Measurements from ENCODE around the gene GRIK4. TPM values are rescaled to one million over a fixed set of nuclear protein-coding genes. Genes with fewer than 3 reads are reported as not detected.

Gene GRIK4
- total and polyA plus RNA-seq, 2 donors from 2014 or later: 0.25 TPM; not detected in 1

DNA sequence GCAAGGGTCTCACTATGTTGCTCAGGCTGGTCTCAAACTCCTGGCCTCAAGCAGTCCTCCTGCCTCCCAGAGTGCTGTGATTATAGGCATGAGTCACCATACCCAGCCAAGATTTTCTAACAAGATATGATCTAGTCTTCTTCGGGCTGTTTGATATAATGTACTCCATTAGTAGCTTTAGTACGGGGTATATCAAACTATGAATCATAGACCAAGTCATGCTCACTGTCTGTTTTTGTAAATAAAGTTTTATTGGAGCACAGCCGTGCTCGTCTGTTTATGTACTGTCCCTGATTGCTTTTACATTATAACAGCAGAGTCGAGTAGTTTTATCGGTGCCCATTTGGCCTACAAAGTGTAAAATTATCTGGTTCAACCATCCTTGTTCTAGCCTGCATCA is 43.9 kb upstream of the GRIK4 start:
- no peak for DNase-seq
- peaks cover 8 to 64% (median 40%) of the 10 kb centered on the region in 3 donors for H3K36me3 ChIP-seq (ENCODE audit: control insufficient read depth in 2 of 3, insufficient read depth in 3 of 3, low read length in 3 of 3)
- intact Hi-C loops (cut with DNase I): no loop called here
- no peak overlapping the region for H3K9ac ChIP-seq (ENCODE audit: low read length in 3 of 3)
- FAIRE-seq: no peak
- H3K27ac ChIP-seq (ENCODE audit: low read depth in 2 of 2, low read length in 2 of 2): no peak overlapping the region
- H3K27me3 ChIP-seq (ENCODE audit: control insufficient read depth, insufficient read depth, low read length): no peaks in the 10 kb centered on the region
- H3K4me1 ChIP-seq (ENCODE audit: control insufficient read depth in 2 of 3, insufficient read depth in 2 of 3, low read depth in 1 of 3, low read length in 3 of 3): no peaks in the 10 kb centered on the region
- no peaks in the 10 kb centered on the region for H3K9me3 ChIP-seq (ENCODE audit: control insufficient read depth in 2 of 3, insufficient read depth in 1 of 3, low read length in 3 of 3)
- no peak overlapping the region for H3K4me3 ChIP-seq (ENCODE audit: low read length in 3 of 3)
- TF ChIP-seq, protein P1, sequence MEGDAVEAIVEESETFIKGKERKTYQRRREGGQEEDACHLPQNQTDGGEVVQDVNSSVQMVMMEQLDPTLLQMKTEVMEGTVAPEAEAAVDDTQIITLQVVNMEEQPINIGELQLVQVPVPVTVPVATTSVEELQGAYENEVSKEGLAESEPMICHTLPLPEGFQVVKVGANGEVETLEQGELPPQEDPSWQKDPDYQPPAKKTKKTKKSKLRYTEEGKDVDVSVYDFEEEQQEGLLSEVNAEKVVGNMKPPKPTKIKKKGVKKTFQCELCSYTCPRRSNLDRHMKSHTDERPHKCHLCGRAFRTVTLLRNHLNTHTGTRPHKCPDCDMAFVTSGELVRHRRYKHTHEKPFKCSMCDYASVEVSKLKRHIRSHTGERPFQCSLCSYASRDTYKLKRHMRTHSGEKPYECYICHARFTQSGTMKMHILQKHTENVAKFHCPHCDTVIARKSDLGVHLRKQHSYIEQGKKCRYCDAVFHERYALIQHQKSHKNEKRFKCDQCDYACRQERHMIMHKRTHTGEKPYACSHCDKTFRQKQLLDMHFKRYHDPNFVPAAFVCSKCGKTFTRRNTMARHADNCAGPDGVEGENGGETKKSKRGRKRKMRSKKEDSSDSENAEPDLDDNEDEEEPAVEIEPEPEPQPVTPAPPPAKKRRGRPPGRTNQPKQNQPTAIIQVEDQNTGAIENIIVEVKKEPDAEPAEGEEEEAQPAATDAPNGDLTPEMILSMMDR (IDR thresholded peaks at IDR 0.05; ENCODE audit: borderline replicate concordance, extremely low read depth, insufficient read depth): no peak

DNA sequence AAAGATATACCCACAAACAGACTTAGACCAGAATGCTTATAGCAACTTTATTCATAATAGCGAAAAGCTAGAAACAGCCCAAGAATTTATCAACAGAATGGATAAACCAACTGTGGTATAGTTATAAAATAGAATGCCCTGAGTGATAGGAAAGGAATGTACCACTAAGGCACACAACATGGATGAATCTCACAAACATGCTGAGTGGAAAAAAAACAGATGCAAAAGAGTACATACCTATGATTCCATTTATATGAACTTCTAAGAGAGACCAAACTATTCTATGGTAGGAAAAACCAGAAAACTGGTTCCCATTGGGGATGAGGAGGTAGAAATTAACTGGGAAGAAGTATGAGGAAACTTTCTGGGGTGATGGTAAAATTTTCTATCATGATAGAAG is 40.4 kb upstream of the GRIK4 start:
- Histone ChIP-seq H3K4me1 (ENCODE audit: control insufficient read depth in 2 of 3, insufficient read depth in 2 of 3, low read depth in 1 of 3, low read length in 3 of 3) (no peaks in the 10 kb centered on the region), H3K4me3 (ENCODE audit: low read length in 3 of 3) (no peak overlapping the region), H3K36me3 (ENCODE audit: control insufficient read depth in 2 of 3, insufficient read depth in 3 of 3, low read length in 3 of 3) (peaks cover 8 to 57% (median 51%) of the 10 kb centered on the region in 3 donors), H3K9ac (ENCODE audit: low read length in 3 of 3) (no peak overlapping the region), H3K27me3 (ENCODE audit: control insufficient read depth, insufficient read depth, low read length) (no peaks in the 10 kb centered on the region), H3K9me3 (ENCODE audit: control insufficient read depth in 2 of 3, insufficient read depth in 1 of 3, low read length in 3 of 3) (no peaks in the 10 kb centered on the region), H3K27ac (ENCODE audit: low read depth in 2 of 2, low read length in 2 of 2) (no peak overlapping the region)
- intact Hi-C loops (cut with DNase I): no loop called here
- TF ChIP-seq, protein P1 (IDR thresholded peaks at IDR 0.05; ENCODE audit: borderline replicate concordance, extremely low read depth, insufficient read depth): no peak
- FAIRE-seq (no peak), DNase-seq (no peak)

DNA sequence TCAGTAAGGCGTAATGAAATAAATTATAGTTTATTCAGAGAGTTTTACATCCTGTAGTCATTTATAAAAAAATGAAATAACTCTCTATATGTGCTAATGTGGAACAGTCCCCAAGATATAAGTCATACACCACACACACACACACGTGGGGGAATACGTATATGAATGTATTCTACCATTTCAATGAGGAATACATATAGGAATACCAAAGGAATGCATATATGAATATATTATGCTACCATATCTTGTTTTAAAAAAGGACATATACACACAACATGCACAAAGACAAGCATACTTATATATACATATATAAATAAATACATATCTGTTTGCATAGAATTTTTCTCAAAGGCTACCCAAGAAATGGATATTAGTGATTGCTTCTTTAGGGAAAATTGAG is 39.6 kb upstream of the GRIK4 start:
- intact Hi-C loops (cut with DNase I): no loop called here
- Histone ChIP-seq H3K36me3 (ENCODE audit: control insufficient read depth in 2 of 3, insufficient read depth in 3 of 3, low read length in 3 of 3) (peaks cover 5 to 57% (median 50%) of the 10 kb centered on the region in 3 donors), H3K4me3 (ENCODE audit: low read length in 3 of 3) (no peak overlapping the region), H3K4me1 (ENCODE audit: control insufficient read depth in 2 of 3, insufficient read depth in 2 of 3, low read depth in 1 of 3, low read length in 3 of 3) (no peaks in the 10 kb centered on the region), H3K27ac (ENCODE audit: low read depth in 2 of 2, low read length in 2 of 2) (no peak overlapping the region), H3K9ac (ENCODE audit: low read length in 3 of 3) (no peak overlapping the region), H3K9me3 (ENCODE audit: control insufficient read depth in 2 of 3, insufficient read depth in 1 of 3, low read length in 3 of 3) (no peaks in the 10 kb centered on the region), H3K27me3 (ENCODE audit: control insufficient read depth, insufficient read depth, low read length) (no peaks in the 10 kb centered on the region)
- TF ChIP-seq, protein P1 (IDR thresholded peaks at IDR 0.05; ENCODE audit: borderline replicate concordance, extremely low read depth, insufficient read depth): no peak
- no peak for FAIRE-seq
- DNase-seq: no peak

DNA sequence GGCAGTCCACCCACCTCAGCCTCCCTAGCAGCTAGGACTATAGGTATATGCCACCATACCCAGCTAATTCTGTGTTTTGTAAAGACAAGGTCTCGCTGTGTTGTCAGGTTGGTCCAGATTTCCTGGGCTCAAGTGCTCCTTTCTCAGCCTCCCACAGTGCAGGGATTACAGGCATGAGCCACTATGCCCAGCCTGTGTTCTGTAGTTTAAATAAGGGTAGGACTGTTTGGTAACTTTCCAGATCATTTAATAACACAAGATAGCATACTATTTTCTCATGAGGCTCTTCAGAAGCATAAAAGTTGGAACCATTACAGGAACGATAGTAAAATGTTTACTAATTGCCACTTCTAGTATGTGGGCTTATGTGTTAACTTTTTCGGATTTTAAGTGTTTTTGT is 38.0 kb upstream of the GRIK4 start:
- no peak for FAIRE-seq
- intact Hi-C loops (cut with DNase I): no loop called here

More for the DNA sequence above, 38.0 kb upstream of the GRIK4 start:
- H3K4me3 ChIP-seq (ENCODE audit: low read length in 3 of 3): no peak overlapping the region
- TF ChIP-seq, protein P1 (IDR thresholded peaks at IDR 0.05; ENCODE audit: borderline replicate concordance, extremely low read depth, insufficient read depth): no peak
- H3K27ac ChIP-seq (ENCODE audit: low read depth in 2 of 2, low read length in 2 of 2): no peak overlapping the region
- H3K4me1 ChIP-seq (ENCODE audit: control insufficient read depth in 2 of 3, insufficient read depth in 2 of 3, low read depth in 1 of 3, low read length in 3 of 3): no peaks in the 10 kb centered on the region
- no peak for DNase-seq
- no peaks in the 10 kb centered on the region for H3K9me3 ChIP-seq (ENCODE audit: control insufficient read depth in 2 of 3, insufficient read depth in 1 of 3, low read length in 3 of 3)
- peaks cover 3 to 58% (median 44%) of the 10 kb centered on the region in 3 donors for H3K36me3 ChIP-seq (ENCODE audit: control insufficient read depth in 2 of 3, insufficient read depth in 3 of 3, low read length in 3 of 3)
- no peak overlapping the region for H3K9ac ChIP-seq (ENCODE audit: low read length in 3 of 3)
- H3K27me3 ChIP-seq (ENCODE audit: control insufficient read depth, insufficient read depth, low read length): no peaks in the 10 kb centered on the region

Data from kidney (tissue), 14 donors.